DMS79 (cell line): ENCODE data around the gene SNRNP70.
A peak's percentile ranks its signal among the peaks of the same experiment; 100 is the strongest.

ENCODE experiments used
- DNase-seq: peaks from one replicate; lab custom pipeline; 2025; lab: John Stamatoyannopoulos, UW

SNRNP70 gene

DNA sequence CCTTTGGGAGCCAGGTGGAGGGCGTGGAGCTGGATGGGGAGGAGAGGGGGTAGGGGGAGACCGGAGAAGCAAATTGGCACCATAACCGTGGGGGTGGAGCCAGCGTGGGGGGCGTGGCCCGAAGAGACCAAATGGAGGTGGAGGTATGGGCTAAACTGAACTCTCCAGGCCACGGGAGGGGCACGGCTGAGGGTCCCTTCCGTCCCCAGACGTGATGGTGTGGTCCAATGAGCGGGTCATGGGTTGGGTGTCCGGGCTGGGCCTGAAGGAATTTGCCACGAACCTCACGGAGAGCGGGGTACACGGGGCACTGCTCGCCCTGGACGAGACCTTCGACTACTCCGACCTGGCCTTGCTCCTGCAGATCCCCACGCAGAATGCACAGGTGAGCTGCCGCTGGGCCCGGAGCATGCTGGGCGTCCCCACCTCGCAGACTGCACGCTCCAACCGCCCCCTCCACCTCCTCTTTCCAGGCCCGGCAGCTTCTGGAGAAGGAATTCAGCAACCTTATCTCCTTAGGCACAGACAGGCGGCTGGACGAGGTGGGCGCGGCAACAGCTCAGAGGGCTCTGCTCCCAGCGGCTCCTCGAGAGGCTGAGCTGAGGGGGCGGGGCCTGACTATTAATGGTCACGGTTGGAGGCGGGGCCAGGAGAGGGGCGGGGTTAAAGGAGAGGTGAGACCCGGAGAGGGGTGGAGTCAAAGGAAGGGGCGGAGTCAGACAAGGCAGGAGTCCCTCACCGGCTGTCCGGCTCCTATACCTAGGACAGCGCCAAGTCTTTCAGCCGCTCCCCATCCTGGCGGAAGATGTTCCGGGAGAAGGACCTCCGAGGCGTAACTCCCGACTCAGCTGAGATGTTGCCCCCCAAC lies 63.8 kb downstream of the SNRNP70 start:
- peak; percentile 92 for DNase-seq

DNA sequence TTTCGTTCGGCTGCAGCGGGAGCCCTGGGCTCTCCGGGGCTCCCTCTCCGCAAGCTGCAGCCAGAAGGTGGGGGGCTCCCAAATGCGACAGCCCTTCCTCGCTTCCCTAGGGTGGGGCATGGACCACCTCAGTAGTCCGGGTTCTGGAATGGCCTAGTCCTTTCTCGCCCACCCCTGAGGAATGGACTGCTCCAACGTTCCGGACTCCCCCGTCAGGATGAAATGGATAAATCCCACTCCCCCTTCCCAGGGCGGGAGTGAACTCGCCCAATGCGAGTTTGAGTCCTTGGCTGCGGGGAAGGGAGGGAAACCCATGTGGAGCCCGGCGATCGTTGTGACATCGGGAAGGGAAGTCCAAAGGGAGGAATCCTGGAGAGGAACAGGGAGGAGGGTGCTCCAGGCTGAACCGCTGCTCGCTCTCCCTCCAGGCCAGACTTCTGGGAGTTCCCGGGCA lies 64.4 kb downstream of the SNRNP70 start:
- DNase-seq, result peak; percentile 59

DNA sequence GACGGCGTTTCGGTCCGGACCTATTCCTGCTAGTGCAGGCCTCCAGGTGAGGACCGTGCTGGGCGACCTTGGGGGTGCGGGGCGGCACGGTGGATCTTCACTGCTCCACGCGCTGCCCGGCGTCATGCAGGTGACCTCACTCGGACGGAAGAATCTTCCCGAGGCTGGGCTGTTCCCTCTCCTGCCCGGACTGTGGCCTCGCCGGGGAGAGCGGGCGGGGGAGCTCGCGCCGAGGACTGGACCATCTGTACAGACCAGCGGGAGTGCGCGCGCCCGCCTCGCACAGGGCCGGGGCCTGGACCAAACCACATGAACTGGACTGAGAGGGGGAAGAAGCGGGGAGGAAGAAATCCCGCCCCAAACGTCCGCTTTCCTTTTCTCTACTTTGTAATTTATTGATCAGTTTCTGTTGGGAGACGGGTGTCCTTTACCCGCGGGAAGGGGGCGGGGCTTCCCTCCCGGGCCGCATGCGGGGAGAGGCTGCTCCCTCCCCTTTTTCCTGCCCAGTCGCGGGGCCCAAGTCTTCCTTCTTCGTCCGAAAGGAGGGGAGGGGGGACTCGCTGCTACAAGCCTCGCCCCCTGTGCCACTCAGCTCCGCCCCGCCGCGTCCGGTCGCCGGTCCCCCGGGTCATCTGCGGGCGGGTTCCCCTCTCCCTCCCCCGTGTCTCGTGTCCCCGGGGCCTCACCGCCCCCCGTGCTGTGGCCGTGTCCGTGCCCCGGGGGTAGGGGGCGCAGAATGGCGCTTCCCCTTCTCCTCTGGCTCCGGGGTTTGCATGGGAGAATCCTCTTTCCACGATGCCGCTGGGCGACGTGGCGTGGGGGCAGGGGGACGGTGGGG lies 65.1 kb downstream of the SNRNP70 start:
- peak; percentile 70 for DNase-seq

DNA sequence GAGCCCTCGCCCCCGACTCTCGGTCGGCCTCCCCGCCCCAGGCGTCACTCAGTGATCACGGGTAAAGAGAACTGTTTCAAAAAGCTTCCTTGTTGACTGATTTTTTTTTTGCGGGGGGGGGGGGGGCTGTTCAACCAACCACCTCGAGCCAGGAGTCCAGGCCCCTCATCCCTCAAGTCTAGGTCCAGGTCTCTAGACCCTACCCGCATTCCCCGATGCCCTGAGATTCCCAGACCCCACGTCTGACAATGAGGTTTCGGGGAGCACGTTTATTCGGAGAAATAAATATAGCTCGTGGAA lies 65.6 kb downstream of the SNRNP70 start:
- no peak for DNase-seq

DNA sequence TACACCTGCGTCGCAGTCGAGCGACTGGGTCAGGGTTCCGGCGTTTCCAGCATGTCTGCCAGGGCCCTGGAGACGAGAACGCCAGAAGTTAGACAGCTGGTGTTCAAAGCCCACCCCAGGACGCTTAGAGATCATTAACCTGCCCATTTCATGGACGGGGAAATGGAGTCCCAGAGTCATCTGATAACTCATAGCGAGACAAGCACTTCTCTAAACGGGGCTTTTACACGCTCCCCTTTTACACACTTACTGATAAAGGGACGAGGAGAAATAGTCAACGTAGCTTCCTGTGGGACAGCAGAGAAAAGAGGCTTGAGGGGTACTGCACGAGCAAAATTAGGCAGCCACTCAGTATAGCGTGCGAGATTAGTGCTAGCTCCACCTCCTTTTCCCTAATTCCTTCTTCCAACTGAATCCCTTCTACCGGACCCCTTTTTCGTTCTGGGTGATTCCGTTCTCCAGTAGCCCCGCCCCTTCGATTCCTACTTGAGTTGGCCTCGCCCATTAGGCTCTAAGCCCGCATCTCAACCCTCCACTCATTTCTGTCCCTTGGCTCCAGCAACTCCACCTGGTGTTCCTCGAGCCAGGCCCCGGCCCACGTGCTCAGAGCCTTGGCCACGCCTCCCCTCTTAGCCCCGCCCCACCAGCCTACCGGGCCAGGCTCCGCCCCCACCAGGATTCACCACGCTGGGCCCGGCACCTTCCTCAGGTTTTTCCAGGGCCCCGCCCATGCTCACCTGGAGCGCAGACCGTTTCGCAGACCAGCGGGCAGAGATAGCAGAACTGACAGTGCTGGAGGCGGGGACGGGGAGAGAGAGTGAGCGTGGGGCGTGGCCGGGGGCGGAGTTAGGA lies 66.2 kb downstream of the SNRNP70 start:
- DNase-seq, result peak; percentile 79

DNA sequence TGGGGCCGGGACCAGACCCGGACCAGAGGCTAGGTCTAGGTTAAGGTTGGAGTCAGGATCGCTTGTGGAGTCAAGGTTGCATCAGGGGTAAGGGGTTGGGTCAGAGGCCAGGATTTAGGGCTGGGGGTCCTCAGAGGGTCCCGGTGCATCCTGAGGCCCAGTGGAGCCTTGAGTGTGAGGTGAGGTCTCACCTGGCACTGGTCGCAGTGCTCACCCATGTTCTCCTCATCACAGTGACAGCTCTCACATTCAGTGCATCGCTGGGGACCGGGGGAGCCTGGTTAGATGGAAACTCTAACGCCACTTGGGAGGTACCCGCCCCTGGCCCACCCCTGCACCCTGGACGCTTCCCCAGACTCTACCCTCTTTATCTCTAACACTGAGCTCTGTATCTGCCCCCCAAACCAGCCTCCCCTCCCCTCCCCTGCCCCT lies 66.9 kb downstream of the SNRNP70 start:
- DNase-seq, result no peak

DNA sequence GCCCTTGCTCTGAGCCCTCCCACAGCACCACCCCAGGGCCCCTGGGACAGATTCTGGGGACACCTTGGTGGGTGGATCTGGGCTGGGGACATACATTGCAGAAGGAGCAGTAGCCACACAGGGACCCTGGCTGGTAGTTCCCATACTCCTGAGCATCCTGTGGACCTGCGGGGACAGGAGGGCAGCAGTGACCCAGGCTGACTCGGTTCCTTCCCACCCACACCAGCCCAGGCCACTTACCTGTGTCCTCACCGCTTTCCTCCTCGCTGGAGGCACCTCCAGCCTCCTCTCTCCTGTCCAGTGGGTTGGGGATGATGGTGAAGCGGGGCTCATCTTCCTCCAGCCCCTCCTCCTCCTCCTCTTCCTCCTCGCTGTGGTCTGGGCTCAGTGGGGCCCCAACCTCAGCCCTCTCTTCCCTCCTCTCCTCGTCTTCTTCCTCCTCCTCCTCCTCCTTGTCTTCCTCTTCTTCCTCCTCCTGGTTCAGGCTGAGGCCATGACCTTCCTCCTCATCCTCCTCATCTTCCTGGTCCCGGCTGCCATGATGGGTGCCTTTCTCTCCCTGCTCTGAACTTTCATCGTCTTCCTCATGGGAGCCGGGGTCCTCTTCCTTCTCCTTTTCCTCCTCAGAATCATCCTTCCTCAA lies 68.0 kb downstream of the SNRNP70 start:
- DNase-seq, result no peak

DNA sequence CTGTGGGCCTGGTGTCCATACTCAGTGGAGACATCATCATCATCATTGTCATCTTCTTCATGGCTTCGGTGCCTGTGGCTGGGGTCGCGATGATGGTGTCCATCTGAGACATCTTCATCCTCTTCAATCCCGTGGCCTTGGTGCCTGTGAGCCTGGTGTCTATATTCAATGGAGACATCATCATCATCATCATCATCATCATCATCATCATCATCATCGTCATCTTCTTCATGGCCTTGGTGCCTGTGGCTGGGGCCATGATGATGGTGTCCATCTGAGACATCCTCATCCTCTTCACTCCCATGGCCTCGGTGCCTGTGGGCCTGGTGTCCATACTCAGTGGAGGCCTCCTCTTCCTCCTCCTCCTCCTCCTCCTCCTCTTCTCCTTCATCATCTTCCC lies 69.0 kb downstream of the SNRNP70 start:
- DNase-seq, result no peak

DNA sequence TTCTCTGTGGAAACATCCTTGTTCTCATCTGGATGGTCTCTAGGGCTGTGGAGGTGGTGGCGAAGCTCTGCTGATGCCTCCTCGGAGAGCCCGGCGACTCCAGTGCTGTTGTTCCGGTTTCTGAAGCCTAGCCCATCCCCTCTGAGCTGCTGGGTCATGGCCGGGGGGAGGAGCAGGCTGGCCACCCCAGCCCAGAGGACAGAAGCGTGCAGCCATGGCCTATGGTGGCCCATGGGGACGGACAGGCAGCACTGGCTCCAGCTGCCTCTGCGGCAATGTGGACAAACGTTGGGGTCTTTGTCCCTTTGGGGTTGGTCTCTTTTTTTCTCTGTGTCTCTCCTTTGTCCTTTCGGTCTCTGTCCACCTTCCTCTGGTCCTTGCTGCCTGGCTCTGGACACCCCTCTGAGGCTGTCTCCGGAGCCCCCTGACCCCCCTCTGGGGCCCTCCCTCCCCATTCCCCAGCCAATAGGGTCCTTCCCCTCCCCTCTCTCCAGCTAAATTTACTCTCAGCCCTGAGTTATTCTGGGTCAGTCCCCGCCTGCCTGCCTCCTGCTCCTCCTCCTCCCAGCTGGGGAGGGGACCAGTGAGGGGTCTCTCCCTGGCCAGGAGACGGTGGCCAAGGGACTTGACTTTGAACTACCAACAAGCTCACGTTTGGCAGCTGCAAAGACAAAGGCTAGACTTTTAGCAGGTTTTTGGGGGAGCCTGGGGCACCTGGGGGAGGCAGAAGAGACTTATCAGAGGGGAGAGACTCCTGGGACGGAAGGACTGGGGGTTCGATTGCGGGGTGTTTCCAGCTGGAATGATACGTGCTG lies 70.0 kb downstream of the SNRNP70 start, which contains the start of gene HRC:
Gene HRC (minus strand): TSS at position 392 of the 815 bp plus-strand sequence. CDS start 159 bp downstream, at position 233.
- DNase-seq, result no peak

DNA sequence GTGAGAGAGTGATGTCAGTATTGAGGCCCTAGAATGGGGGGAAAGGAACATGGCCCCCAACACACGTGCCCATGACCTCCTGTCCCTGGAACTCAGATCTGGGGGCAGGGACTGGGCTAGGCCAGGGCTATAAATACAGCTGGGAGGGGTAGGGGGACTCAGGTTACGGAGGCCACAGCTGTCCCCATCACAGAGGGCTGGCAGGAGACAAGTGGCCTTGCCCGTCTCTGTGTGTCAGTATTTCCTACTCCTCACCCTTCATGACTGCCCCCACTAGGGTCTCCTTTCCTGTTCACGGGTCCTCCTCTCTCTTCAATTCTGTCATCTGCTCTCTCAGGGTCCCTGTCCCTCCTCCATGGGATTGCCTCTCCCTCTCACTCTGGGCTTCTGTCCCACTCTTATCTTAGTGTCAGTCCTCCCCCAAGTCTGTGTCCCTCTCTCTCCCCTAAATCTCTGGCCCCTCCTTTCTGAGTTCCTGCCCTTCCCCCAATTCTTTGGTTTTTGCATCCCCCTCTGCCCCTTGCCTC lies 70.6 kb downstream of the SNRNP70 start:
- no peak for DNase-seq

DNA sequence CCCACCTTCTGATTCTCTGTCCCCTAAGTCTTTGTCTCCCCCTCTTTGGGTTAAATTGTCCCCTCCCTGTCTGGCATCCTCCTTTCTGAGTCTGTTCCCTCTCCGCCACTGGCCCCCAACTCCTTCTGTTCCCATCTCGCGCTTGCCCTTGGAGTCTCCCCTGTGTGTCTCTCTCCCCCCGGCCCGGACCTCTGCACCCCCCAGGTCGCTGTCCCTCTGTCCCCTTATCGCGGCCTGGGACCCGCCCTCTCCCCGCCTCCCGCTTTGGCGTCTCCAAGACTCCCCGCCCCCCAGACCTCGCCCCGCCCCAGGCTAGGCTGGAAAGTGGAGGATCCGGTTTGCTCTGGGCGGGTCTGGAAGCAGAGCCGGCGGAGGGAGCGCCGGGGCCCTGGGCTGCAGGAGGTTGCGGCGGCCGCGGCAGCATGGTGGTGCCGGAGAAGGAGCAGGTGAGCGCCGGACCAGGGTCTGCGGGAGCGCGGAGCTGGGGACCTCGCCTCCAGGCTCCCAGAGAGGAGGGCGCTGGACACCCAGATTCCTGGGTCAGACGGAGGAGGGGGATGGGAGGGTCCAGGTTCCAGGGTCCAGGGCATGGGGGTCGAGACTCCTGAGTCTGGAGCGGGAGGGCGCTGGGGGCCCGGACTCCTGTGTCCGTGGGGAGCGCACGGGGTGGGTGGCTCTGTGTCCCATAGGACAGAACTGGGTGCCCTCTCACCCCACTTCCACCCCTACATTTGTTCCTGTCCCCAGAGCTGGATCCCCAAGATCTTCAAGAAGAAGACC lies 72.4 kb downstream of the SNRNP70 start, which contains the start of gene TRPM4:
Gene TRPM4 (plus strand): TSS at position 348 of the 780 bp plus-strand sequence. CDS start 75 bp downstream, at position 423.
- DNase-seq, result peak; percentile 81
